ENCODE results near the gene TRIM41.
"Not testable (repeated sequence)": the region's sequence is repeated elsewhere in the genome, so short reads cannot be mapped to it uniquely, and the experiment has no call there.

TRIM41 gene

DNA sequence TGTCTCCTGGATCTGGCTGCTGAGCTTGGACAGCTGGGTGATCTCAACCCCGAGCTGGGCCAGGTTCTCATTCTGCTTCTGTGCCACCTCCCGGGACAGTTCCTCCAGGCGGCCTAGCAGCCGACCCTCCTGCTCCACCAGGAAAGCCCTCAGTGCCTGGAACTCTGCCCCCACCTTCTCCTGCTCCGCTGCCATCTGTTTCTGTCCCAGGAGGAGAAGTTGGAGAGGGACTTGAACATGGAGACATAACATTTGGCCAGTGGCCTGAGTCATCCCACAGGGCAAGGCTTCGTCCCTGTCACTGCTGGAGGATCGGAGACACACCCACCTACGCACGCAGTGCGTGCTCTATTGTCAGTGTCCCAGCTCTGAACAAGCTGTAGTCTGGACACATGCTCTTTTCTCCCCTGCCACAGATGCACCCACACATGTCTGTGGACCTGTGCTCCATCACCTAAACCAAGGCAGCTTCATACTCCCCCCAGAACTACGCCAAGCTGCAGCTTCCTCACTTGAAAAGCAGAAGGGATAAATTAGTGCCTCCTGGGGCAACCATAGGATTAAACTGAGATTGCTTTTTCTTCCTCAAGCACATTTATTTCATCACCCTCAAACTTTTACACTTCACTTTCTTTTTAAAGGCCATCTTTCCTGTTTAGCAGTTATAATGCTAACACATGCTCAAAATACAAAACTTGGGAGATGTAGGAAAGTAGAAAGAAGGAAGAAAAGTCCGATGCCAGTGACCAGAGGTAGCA lies 23.0 kb upstream of the TRIM41 start:
- no peak for DNase-seq
- TF ChIP-seq GATA1 (IDR thresholded peaks at IDR 0.05; ENCODE audit: low read depth, low read length) (no peak), POLR2A (IDR thresholded peaks at IDR 0.05; ENCODE audit: low read length) (no peak)

DNA sequence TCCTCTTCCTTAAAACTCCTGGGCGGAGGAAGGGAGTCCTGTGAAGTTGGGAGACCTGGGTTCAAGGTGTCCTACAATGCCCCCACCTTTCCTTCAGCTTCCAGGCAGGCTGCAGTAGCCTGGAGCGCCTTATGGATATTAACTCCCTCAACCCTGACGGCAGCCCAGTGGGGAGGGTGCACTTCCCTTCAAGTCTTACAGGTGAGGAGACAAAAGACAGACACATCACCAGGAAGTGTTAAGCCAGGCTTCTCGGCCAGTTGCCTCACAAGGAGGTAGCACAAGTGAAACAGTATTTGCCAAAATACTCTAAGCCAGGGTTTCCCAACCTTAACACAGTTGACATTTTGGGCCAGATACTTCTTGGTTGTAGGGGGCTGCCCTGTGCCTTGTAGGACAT lies 22.3 kb upstream of the TRIM41 start:
- no peak for DNase-seq
- no peak for TF ChIP-seq POLR2A (IDR thresholded peaks at IDR 0.05; ENCODE audit: low read length)
- TF ChIP-seq GATA1 (IDR thresholded peaks at IDR 0.05; ENCODE audit: low read depth, low read length) = no peak

DNA sequence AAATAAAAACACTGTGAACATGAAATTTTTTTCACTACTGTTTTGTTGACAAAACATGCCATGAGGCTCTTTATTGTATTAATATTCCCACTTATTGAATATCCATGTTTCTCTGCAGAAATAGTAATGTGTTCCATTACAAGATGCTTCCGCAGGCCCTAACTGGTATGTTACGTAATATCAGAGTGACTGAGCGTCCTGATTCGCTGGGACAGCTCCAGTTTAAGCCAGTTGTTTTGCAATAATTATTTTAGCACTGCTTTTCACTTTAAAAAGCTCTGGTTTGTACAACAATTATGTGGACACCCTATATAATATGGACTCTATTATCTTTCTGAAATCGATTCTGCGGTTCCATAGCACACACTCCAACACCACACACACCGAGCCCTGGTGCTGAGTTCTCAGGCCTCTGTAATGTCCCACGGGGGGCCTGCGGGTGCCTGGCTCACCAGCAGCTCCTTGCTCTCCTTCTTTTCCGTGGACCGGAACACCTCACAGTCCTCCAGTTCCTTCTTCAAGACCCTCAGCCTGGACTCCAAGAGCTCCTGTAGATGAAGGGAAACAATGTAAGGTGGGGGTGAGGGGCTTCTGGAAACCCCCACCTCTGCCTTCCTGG lies 19.9 kb upstream of the TRIM41 start:
- no peak for DNase-seq
- TF ChIP-seq POLR2A (IDR thresholded peaks at IDR 0.05; ENCODE audit: low read length) (no peak), GATA1 (IDR thresholded peaks at IDR 0.05; ENCODE audit: low read depth, low read length) (no peak)

DNA sequence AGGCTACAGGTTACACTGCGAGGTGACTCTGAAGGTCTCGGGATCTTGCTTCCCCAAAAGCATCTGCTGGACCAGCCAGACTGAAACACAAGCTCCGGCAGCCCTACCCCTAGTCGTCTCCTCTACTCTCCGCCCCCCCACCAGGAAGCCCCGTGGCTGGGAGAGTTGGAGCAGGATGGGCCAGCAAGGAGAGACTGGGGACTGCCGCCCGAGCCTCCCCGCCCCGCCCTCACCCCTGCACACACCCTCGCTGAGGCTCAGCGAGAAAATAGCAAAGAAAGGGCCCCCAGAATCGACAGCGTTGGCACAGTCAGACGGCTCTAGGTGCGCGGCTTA lies 19.3 kb upstream of the TRIM41 start:
- TF ChIP-seq POLR2A (IDR thresholded peaks at IDR 0.05; ENCODE audit: low read length) (no peak), GATA1 (IDR thresholded peaks at IDR 0.05; ENCODE audit: low read depth, low read length) (no peak)
- DNase-seq = no peak

DNA sequence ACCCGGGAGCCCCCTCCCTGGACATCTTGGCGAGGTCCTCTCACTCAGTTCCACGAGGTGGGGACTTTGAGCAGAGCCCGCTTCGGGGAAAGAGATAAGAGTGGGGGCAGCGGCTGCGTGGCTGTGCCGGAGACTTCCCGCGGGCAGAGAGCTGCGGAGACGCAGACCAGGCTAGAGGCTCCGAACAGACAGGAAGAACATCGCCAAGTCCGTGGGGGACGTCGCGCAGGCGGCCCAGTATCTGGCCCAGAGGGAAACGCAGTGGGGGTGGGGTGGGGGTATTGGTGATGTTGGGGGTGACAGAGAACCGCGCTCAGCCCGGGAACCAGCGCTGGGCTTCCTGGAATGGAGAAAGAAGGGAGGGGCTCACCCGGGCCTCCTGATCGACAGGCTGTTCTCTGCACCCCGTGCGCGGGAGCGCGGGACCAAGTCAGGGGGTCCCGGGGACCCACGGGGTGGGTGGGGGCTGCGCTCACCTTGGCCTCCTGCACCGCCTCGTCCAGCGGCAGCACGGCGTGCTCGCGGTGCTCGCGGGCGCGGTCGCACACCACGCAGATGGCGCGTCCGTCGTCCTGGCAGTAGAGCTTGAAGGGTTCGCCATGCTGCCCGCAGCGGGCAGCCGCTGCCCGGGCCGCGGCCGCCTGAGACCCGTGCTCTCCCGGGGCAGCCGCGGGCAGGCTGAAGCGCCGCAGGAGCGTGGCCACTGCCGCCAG lies 18.8 kb upstream of the TRIM41 start:
- TF ChIP-seq GATA1 (IDR thresholded peaks at IDR 0.05; ENCODE audit: low read depth, low read length) (no peak), POLR2A (IDR thresholded peaks at IDR 0.05; ENCODE audit: low read length) (no peak)
- no peak for DNase-seq

DNA sequence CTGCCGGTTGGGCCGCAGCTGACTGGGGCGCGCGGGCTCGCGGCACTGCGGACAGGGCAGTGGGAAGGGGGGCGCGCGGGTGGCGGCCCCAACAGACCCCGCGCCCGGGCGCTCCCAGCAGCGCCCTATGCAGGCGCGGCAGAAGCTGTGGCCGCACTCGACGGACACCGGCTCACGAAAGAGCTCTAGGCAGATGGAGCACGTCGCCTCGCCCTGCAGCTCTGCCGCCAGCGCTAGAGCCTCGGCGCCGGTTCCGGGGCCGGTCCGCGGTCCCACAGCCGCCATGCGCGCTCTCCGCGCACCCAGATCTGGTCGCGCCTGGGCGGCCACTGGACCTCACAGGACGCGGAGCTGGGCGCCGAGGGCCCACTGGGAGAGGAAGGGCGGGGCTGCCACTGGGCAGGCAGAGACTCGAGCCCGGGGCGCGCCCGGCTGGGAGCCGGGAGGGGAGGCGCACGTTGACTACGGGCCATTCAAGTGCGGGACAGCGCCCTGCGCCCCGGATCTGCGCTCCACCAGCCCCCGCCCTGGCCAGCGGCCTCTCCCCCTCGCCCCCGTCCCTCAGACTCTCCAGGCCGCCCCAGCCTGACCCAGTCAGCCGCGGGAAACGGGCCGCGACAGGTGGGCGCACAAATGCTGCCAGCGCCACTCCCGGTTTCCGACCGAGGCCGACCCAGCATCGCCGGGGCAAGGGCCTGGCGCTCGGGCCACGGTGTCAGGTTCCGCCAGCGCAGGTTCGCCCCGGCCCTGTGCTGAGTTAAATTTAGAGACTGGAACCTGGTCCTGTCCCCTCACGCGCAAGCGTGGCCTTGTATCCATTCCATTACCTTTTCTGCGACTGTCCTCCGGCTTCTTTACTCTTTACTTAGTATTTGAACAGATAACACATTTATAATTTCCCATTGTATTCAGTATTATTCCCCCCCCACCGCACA lies 18.0 kb upstream of the TRIM41 start, which contains the start of gene TRIM7:
Gene TRIM7 (minus strand): TSS at position 371 of the 935 bp plus-strand sequence. CDS start 86 bp downstream, at position 285.
- DNase-seq = no peak
- TF ChIP-seq POLR2A (IDR thresholded peaks at IDR 0.05; ENCODE audit: low read length) = no peak
- no peak for TF ChIP-seq GATA1 (IDR thresholded peaks at IDR 0.05; ENCODE audit: low read depth, low read length)

DNA sequence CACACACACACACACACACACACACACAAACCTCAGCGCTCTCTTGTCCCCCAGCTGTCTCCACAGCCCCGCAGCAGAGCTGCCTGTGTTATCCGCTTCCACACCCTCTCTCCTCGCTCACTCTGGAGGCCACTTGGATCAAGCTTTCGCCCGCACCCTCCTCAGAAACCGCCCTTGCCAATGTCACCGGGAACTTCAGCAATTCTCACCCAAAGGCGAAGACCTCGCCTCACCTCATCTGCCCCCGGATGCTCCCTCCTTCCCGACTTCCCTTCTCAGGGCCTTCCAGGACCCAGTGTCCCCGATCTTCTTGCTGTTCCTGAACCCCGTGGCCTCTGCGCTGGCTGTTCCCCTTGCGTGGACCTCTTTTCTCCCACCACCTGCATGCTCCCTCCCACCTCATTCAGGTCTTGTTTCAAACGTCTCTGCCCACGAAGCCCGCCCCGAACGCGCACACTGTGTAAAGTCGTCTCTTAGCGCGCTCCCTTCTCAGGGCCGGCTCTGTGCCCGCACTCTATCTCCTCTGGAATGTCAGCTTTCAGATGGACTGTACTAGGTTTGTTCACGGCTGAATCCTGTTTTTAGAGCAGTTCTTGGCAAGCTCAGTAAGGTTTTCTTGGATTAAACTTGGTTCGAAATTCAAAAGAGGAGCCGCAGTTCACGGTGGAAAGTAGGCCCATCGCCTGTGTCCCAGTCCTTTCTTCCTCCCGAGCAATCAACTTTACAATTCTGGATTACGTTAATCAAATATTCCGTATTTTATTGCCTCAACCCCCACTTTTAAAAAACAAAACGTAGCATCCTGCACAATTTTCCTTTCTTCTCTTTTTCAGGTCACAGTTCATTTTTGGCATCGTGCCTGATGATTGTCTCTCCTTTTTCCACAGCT lies 17.1 kb upstream of the TRIM41 start:
- no peak for DNase-seq
- no peak for TF ChIP-seq GATA1 (IDR thresholded peaks at IDR 0.05; ENCODE audit: low read depth, low read length)
- no peak for TF ChIP-seq POLR2A (IDR thresholded peaks at IDR 0.05; ENCODE audit: low read length)

DNA sequence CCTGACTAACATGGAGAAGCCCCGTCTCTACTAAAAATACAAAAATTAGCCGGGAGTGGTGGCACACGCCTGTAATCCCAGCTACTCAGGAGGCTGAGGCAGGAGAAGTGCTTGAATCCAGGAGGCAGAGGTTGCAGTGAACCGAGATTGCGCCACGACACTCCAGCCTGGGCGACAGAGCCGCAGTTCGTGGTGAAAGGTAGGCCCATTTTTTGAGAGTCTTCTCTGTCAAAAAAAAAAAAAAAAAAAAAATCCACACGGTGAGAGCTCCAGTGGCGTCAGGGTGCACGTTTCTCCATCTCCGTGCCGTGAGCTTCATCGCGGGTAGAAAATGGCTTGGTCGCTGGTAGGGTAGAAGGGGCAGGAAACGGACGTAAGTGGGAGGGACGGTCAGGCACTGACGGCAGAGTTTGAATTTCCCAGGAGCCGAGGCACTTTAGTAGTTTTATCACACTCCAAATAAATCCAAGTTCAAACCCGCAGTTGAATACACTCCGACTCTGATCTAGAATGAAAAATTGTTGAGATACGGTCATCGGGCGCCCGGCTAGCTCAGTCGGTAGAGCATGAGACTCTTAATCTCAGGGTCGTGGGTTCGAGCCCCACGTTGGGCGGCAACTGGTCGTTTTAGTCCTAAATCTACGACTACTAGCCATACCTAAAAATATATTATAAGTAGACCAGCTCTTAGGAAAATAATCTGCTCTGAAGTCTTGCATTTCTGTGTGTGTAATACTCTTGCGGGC lies 15.7 kb upstream of the TRIM41 start:
- TF ChIP-seq POLR2A (IDR thresholded peaks at IDR 0.05; ENCODE audit: low read length) (no peak), GATA1 (IDR thresholded peaks at IDR 0.05; ENCODE audit: low read depth, low read length) (no peak)
- DNase-seq = no peak

DNA sequence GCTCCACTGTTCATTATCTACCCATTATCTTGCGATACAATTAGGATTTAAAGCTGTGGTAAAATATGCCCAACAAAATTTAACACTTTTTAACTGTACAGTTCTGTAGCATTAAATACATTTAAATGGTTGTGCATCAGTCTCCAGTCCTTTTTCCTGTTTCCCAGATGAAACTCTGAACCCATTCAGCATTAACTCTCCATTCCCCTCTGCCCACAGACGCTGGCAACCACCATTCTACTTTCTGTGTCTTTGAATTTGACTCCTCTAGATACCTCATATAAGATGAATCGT lies 15.2 kb upstream of the TRIM41 start:
- no peak for TF ChIP-seq POLR2A (IDR thresholded peaks at IDR 0.05; ENCODE audit: low read length)
- TF ChIP-seq GATA1 (IDR thresholded peaks at IDR 0.05; ENCODE audit: low read depth, low read length) = no peak
- DNase-seq = no peak

DNA sequence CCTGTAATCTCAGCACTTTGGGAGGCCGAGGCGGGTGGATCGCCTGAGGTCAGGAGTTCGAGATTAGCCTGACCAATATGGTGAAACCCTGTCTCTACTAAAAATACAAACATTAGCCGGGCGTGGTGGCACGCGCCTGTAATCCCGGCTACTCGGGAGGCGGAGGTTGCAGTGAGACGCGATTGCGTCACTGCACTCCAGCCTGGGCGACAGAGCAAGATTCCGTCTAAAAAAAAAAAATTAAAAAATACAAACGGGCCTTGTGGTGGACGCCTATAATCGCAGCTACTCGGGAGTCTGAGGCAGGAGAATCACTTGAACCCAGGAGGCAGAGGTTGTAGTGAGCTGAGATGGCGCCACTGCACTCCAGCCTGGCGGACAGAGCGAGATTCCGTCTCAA lies 14.1 kb upstream of the TRIM41 start:
- not testable (repeated sequence) for DNase-seq

DNA sequence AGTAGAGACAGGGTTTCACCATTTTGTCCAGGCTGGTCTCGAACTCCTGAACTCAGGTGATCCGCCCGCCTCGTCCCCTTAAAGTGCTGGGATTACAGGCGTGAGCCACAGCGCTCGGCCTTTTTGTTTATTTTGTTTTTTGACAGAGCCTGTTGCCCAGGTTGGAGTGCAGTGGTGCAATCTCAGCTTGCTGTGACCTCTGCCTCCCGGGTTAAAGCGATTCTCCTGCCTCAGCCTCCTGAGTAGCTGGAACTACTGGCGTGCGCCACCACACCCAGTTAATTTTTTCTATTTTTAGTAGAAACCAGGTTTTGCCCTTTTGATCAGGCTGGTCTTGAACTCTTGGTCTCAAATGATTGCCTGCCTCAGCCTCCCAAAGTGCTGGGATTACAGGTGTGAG lies 12.9 kb upstream of the TRIM41 start:
- not testable (repeated sequence) for DNase-seq

DNA sequence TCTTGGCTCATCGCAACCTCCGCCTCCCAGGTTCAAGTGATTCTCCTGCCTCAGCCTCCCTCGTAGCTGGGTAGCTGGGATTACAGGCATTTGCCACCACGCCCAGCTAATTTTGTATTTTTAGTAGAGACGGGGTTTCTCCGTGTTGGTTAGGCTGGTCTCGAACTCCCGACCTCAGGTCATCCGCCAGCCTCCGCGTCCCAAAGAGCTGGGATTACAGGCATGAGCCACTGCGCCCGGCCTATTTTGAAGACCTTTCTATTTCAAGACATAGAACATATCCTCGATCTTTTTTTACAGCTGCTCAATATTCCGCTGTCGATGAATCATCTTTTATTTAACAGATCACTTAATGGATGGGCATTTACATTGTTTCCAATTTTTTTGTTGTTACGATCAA lies 12.4 kb upstream of the TRIM41 start:
- not testable (repeated sequence) for DNase-seq

DNA sequence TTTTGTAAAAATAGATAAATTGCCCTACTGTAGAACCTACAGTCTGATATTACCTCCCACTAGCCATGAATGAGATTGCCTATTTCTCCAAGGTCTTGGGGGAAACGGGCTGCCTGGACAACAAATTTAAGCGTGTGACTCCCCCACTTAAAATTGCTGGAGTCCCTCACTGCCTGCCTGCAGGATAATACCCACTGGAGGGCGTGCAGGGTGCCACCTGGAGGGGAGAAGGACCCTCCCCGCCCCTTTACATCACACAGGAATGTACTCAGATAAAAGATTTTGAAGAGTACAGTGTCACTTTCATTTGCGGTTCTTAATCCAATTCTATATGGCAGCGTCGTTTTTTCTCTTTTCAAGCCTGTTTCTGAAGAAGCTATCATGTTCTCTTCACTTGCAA lies 11.9 kb upstream of the TRIM41 start:
- TF ChIP-seq POLR2A (IDR thresholded peaks at IDR 0.05; ENCODE audit: low read length) (no peak), GATA1 (IDR thresholded peaks at IDR 0.05; ENCODE audit: low read depth, low read length) (no peak)
- DNase-seq = no peak

Measured in erythroblast (primary cell).